ENCODE data around the gene TMEM80.
A peak's percentile ranks its signal among the peaks of the same experiment; 100 is the strongest.

Gene TMEM80

GRCh38 chr11:746289-747157, 50.9 kb downstream of the TMEM80 start:
- no peak for DNase-seq (ENCODE audit: low spot score)

DNA sequence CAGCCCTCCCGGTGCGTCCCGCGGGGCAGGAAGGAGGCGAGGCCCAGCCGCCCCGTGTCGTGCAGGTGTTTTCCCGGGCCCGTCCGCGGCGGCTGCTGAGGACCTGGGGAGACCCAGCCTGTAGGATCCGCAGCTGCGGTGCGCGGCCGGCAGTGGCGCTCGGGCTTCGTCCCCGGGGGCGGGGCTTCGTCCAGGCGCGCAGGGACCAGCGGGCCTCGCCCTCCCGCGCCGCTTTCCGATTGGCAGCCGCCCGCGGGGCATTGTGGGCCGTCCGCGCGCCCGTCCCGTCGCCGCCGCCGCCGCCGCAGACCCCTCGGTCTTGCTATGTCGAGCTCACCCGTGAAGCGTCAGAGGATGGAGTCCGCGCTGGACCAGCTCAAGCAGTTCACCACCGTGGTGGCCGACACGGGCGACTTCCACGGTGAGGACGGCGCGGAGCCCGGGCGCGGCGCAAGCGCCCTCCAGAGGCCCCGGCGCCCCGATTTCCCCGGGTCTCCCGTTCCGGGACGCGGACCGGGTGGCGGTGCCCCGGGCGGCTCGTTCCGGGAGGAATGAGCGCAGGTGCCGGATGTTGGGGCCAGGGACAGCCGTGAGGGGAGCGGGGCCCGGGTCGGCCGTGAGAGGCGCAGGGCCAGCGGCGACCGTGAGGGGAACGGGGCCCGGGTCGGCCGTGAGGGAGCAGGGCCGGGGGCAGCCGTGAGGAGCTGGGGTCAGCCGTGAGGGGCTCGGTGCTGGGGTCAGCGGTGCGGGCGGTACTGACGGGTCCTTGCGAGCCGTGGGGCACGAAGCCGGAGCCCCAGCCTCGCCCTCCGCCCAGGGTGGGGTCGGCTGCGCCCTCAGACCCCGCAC, 51.8 kb downstream of the TMEM80 start, which contains the start of gene TALDO1:
TALDO1 (plus strand) TSS at position 307 of the 849 bp plus-strand sequence; CDS start at position 325, 18 bp downstream.
- peak; percentile 98 for DNase-seq (ENCODE audit: low spot score)

- peak; percentile 36 for DNase-seq (ENCODE audit: low spot score)
Measured at GRCh38 chr11:748007-748359, 52.4 kb downstream of the TMEM80 start.

DNA sequence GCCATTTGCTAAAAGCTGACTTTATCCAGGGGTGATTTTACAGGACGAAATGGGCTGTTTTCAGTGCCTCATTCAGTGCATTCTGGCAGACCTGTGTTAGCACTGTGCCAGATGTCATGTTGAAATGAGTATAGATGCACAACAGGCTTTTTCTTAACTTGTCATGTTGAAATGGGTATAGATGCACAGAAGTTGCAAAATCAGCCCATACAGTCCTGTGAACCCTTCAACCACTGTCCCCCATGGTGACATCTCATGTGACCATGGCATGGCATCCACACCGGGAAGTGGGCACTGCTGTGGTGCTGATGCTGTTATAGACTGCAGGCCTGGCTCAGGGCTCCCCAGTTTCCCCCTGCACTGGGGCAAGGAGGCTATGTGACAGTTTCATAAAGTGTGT, 54.1 kb downstream of the TMEM80 start:
- DNase-seq (ENCODE audit: low spot score), result no peak

Measured in AG20443 (cell line).